Spleen (tissue), 7 donors: ENCODE measurements around the gene AK8.

ENCODE experiments used
- POLR2A ChIP-seq, 3 donors: fragments of 450-650 bp; IDR thresholded peaks; one replicate each; pipeline ENCODE4 v1.5.1; 2017; ENCODE audit warnings: antibody characterized with exemption in 3 of 3, mild to moderate bottlenecking in 1 of 3
- POLR2AphosphoS5 ChIP-seq, 3 donors: sonication (generic); formaldehyde crosslinking; IDR thresholded peaks; one replicate each; pipeline ENCODE4 v1.5.1; 2017; ENCODE audit warnings: antibody characterized with exemption in 3 of 3
- TF ChIP-seq, protein P1 (sequence below), 11 experiments: fragments of 200-600 bp in 7 of 11; fragments of 450-650 bp in 4 of 11; sonication (generic) in 4 of 11; IDR thresholded peaks in 8 of 11; conservative IDR thresholded peaks in 3 of 11; 1 replicate in 7 of 11; 2 replicates in 4 of 11; pipeline versions ENCODE4 v1.4.0 to v1.8.0; 2016 to 2021; ENCODE audit warnings: antibody characterized with exemption in 11 of 11, inconsistent platforms in 4 of 11, mild to moderate bottlenecking in 1 of 11
- donor health status: DM: no; HTN: no; CAD: no; lungs with moderate emphysema.
- donor health status: DM: no; HTN: no; CAD: no.
- donor health status: DM: no; HTN: no; CAD: no.

DNA sequence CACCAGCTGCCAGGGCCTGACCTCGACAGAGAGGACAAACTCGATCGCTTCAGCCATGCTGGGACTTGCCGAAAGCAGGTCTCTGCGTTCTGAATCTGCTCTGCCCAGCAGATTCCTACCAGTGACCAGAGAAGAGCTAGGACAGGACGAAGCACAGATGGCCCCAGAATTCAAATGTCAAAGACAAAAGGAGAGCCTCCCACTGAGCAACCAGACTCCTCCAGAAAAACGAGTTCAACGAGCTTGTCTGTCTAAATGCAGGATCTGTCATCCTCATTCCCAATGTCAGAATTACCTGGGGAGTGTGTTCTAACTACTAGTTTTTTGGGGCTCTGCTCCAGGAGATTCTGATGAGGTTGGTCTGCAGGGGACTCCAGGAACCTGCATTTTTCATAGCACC lies 13.4 kb downstream of the AK8 start:
- TF ChIP-seq, protein P1, sequence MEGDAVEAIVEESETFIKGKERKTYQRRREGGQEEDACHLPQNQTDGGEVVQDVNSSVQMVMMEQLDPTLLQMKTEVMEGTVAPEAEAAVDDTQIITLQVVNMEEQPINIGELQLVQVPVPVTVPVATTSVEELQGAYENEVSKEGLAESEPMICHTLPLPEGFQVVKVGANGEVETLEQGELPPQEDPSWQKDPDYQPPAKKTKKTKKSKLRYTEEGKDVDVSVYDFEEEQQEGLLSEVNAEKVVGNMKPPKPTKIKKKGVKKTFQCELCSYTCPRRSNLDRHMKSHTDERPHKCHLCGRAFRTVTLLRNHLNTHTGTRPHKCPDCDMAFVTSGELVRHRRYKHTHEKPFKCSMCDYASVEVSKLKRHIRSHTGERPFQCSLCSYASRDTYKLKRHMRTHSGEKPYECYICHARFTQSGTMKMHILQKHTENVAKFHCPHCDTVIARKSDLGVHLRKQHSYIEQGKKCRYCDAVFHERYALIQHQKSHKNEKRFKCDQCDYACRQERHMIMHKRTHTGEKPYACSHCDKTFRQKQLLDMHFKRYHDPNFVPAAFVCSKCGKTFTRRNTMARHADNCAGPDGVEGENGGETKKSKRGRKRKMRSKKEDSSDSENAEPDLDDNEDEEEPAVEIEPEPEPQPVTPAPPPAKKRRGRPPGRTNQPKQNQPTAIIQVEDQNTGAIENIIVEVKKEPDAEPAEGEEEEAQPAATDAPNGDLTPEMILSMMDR (IDR thresholded peaks at IDR 0.05 in 8 of 11, conservative IDR thresholded peaks at IDR 0.05 in 3 of 11), result no peak
- no peak for TF ChIP-seq POLR2A (IDR thresholded peaks at IDR 0.05)
- no peak for TF ChIP-seq POLR2AphosphoS5 (IDR thresholded peaks at IDR 0.05)
